ENCODE results near the gene SEPTIN1.

SEPTIN1 gene

GRCh38 chr16:30377812-30378235, 4.5 kb downstream of the SEPTIN1 start:
- Histone ChIP-seq H3K79me2 (ENCODE audit: insufficient read depth, low read length) (peaks cover 8% of the 10 kb centered on the region; the same call in 1 of the 2 replicates), H3K27me3 (ENCODE audit: insufficient read depth, low read length) (no peaks in the 10 kb centered on the region), H3F3A (ENCODE audit: insufficient read depth, low read length) (peaks cover 11% of the 10 kb centered on the region; the same call in 1 of the 2 replicates), H3K9me3 (ENCODE audit: low read length) (no peaks in the 10 kb centered on the region), H3K36me3 (ENCODE audit: insufficient read depth, low read length) (peaks cover 14% of the 10 kb centered on the region; the same call in 1 of the 2 replicates), H3K27ac (ENCODE audit: low read depth, low read length, poor library complexity, severe bottlenecking) (peak overlapping the region; percentile 94), H3K9ac (ENCODE audit: low read length) (peak overlapping the region; percentile 82), H3K9me2 (ENCODE audit: low read depth, low read length) (no peaks in the 10 kb centered on the region), H3K4me2 (ENCODE audit: low read length) (peak overlapping the region; percentile 81), H4K20me1 (ENCODE audit: insufficient read depth, low read length) (no peaks in the 10 kb centered on the region), H3K4me3 (ENCODE audit: low read depth, low read length, poor library complexity, severe bottlenecking) (peak overlapping the region; percentile 65), H3K4me1 (ENCODE audit: insufficient read depth, low read length, severe bottlenecking) (peaks cover 53% of the 10 kb centered on the region), H2AFZ (ENCODE audit: low read length) (no peak overlapping the region)
- TF ChIP-seq EZH2 (IDR thresholded peaks at IDR 0.05; ENCODE audit: borderline replicate concordance, low read length) (no peak), CTCF (IDR thresholded peaks at IDR 0.05; ENCODE audit: low read length) (no peak)

GRCh38 chr16:30377050-30377811, 5.1 kb downstream of the SEPTIN1 start:
- TF ChIP-seq CTCF (IDR thresholded peaks at IDR 0.05; ENCODE audit: low read length), result no peak
- no peak for TF ChIP-seq EZH2 (IDR thresholded peaks at IDR 0.05; ENCODE audit: borderline replicate concordance, low read length)
- Histone ChIP-seq H3F3A (ENCODE audit: insufficient read depth, low read length) (peaks cover 11% of the 10 kb centered on the region; the same call in 1 of the 2 replicates), H2AFZ (ENCODE audit: low read length) (no peak overlapping the region), H3K27me3 (ENCODE audit: insufficient read depth, low read length) (no peaks in the 10 kb centered on the region), H3K4me3 (ENCODE audit: low read depth, low read length, poor library complexity, severe bottlenecking) (peak overlapping the region; percentile 65), H3K4me1 (ENCODE audit: insufficient read depth, low read length, severe bottlenecking) (peaks cover 54% of the 10 kb centered on the region), H3K9me2 (ENCODE audit: low read depth, low read length) (no peaks in the 10 kb centered on the region), H3K36me3 (ENCODE audit: insufficient read depth, low read length) (peaks cover 14% of the 10 kb centered on the region; the same call in 1 of the 2 replicates), H3K79me2 (ENCODE audit: insufficient read depth, low read length) (peaks cover 6% of the 10 kb centered on the region; the same call in 1 of the 2 replicates), H4K20me1 (ENCODE audit: insufficient read depth, low read length) (no peaks in the 10 kb centered on the region), H3K27ac (ENCODE audit: low read depth, low read length, poor library complexity, severe bottlenecking) (peak overlapping the region; percentile 94), H3K4me2 (ENCODE audit: low read length) (peak overlapping the region; percentile 81), H3K9me3 (ENCODE audit: low read length) (no peaks in the 10 kb centered on the region), H3K9ac (ENCODE audit: low read length) (peak overlapping the region; percentile 82)

GRCh38 chr16:30376461-30376902, 5.9 kb downstream of the SEPTIN1 start:
- Histone ChIP-seq H3K4me2 (ENCODE audit: low read length) (no peak overlapping the region), H2AFZ (ENCODE audit: low read length) (no peak overlapping the region), H3K79me2 (ENCODE audit: insufficient read depth, low read length) (no peaks in the 10 kb centered on the region), H3K4me1 (ENCODE audit: insufficient read depth, low read length, severe bottlenecking) (peaks cover 54% of the 10 kb centered on the region), H3F3A (ENCODE audit: insufficient read depth, low read length) (peaks cover 11% of the 10 kb centered on the region; the same call in 1 of the 2 replicates), H3K36me3 (ENCODE audit: insufficient read depth, low read length) (peaks cover 14% of the 10 kb centered on the region; the same call in 1 of the 2 replicates), H3K4me3 (ENCODE audit: low read depth, low read length, poor library complexity, severe bottlenecking) (no peak overlapping the region), H3K27ac (ENCODE audit: low read depth, low read length, poor library complexity, severe bottlenecking) (no peak overlapping the region), H3K9me2 (ENCODE audit: low read depth, low read length) (no peaks in the 10 kb centered on the region), H3K27me3 (ENCODE audit: insufficient read depth, low read length) (no peaks in the 10 kb centered on the region), H3K9me3 (ENCODE audit: low read length) (no peaks in the 10 kb centered on the region), H4K20me1 (ENCODE audit: insufficient read depth, low read length) (no peaks in the 10 kb centered on the region), H3K9ac (ENCODE audit: low read length) (no peak overlapping the region)
- no peak for TF ChIP-seq EZH2 (IDR thresholded peaks at IDR 0.05; ENCODE audit: borderline replicate concordance, low read length)
- TF ChIP-seq CTCF (IDR thresholded peaks at IDR 0.05; ENCODE audit: low read length), result no peak

All from OCI-LY1 (cell line).